HG03103 (cell line): Measurements from ENCODE around the gene PMEL.
"Not testable (repeated sequence)": the region's sequence is repeated elsewhere in the genome, so short reads cannot be mapped to it uniquely, and the experiment has no call there.

Source experiments
- ATAC-seq: cut with Tn5 transposase; IDR thresholded peaks from one replicate; pipeline ENCODE4 v1.9.1; 2021; ENCODE audit warnings: low read depth; ENCODE audit not compliant: unreplicated experiment

PMEL gene

GRCh38 chr12:55925870-55926737 lies 39.7 kb downstream of the PMEL start:
- no peak for ATAC-seq

- no peak for ATAC-seq
These were observed 40.5 kb downstream of the PMEL start for GRCh38 chr12:55925371-55925770.

GRCh38 chr12:55923648-55924047 lies 42.2 kb downstream of the PMEL start:
- ATAC-seq = not testable (repeated sequence)

- ATAC-seq = no peak
These were observed 43.7 kb downstream of the PMEL start for GRCh38 chr12:55922126-55922525.

GRCh38 chr12:55919032-55919431 lies 46.8 kb downstream of the PMEL start:
- ATAC-seq = not testable (repeated sequence)

- no peak for ATAC-seq
These were observed 50.4 kb downstream of the PMEL start for GRCh38 chr12:55915482-55915859.

GRCh38 chr12:55912908-55913307 lies 52.9 kb downstream of the PMEL start:
- no peak for ATAC-seq

- no peak for ATAC-seq
These were observed 56.3 kb downstream of the PMEL start for GRCh38 chr12:55909513-55909884.

- ATAC-seq = no peak
These were observed 56.9 kb downstream of the PMEL start for GRCh38 chr12:55908726-55909512.

GRCh38 chr12:55906056-55906455 lies 59.8 kb downstream of the PMEL start:
- ATAC-seq = no peak
